ENCODE data around the gene DPP3. TPM values are rescaled to one million over a fixed set of nuclear protein-coding genes. Genes with fewer than 3 reads are reported as not detected.

Gene DPP3
- total and polyA plus RNA-seq, 12 donors = 6.2 to 28.9 (median 14.7) TPM

DNA sequence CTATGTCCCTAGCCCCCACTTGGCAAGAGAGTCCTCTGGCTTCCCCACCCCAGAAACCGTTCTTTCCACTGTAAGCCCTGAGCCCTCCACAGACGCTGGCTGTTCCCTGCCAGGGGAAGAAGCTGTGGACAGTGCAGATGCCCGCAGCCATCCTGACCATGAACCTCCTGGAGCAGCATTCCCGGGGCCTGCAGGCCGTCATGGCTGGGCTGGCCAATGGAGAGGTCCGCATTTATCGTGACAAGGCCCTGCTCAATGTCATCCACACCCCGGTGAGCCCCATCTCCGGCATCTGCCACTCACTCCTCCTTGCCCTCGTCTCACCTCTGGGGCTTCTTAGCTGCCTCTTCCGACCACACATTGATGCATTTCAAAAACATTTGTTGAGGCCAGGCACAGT lies 43.4 kb downstream of the DPP3 start:
- H3K27me3 ChIP-seq = no peaks in the 10 kb centered on the region
- ATAC-seq (peak; percentile 62 to 96 (median 90)), DNase-seq (peak; percentile 50 to 71)
- TF ChIP-seq, protein P1, sequence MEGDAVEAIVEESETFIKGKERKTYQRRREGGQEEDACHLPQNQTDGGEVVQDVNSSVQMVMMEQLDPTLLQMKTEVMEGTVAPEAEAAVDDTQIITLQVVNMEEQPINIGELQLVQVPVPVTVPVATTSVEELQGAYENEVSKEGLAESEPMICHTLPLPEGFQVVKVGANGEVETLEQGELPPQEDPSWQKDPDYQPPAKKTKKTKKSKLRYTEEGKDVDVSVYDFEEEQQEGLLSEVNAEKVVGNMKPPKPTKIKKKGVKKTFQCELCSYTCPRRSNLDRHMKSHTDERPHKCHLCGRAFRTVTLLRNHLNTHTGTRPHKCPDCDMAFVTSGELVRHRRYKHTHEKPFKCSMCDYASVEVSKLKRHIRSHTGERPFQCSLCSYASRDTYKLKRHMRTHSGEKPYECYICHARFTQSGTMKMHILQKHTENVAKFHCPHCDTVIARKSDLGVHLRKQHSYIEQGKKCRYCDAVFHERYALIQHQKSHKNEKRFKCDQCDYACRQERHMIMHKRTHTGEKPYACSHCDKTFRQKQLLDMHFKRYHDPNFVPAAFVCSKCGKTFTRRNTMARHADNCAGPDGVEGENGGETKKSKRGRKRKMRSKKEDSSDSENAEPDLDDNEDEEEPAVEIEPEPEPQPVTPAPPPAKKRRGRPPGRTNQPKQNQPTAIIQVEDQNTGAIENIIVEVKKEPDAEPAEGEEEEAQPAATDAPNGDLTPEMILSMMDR (IDR thresholded peaks at IDR 0.05) = no peak
- peaks cover 0 to 19% (median 0%) of the 10 kb centered on the region in 9 donors for H3K4me1 ChIP-seq
- no peak overlapping the region for H3K4me3 ChIP-seq
- peaks cover 0 to 92% (median 18%) of the 10 kb centered on the region in 9 donors for H3K36me3 ChIP-seq
- H3K27ac ChIP-seq = peak overlapping the region in 5 of 10 donors; percentile 23 to 69 (median 39)
- WGBS, 2 donors = 39 to 56% methylated on average over 11 of the region's 11 CpGs
- H3K9me3 ChIP-seq = no peaks in the 10 kb centered on the region
- intact Hi-C loops (cut with DNase I) = no loop called here

DNA sequence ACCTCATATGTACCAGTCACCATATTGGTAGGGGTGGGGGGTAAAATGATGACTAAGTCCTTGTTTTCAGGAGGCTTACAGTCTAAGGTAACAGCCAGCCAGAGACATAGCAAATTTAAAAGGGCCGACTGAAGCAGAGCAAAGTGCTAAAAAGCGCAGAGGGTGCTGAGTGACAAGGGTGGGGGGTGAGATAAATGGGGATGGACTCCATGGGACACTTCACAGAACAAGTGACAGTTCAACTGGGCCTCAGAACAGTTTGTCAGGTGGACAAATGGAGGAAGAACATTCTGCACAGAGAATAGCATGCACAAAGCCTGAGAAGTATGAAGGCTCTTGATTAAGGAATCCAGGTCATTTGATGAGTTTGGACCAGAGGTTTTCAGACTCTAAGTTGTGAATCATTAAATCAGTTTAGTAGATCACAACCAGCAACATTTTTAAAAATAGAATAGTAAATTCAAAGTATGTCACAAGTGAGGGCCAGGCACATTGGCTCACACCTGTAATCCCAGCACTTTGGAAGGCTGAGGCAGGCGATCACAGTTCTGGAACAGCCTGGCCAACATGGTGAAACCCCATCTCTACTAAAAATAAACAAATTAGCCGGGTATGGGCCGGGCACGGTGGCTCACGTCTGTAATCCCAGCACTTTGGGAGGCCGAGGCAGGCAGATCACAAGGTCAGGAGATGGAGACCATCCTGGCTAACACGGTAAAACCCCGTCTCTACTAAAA lies 44.2 kb downstream of the DPP3 start:
- Histone ChIP-seq H3K4me1 (peaks cover 0 to 19% (median 0%) of the 10 kb centered on the region in 9 donors), H3K27me3 (no peaks in the 10 kb centered on the region), H3K27ac (peak overlapping the region in 4 of 10 donors; percentile 31 to 51 (median 37)), H3K36me3 (peaks cover 0 to 90% (median 18%) of the 10 kb centered on the region in 9 donors), H3K9me3 (no peaks in the 10 kb centered on the region), H3K4me3 (no peak overlapping the region)
- intact Hi-C loops (cut with DNase I) = no loop called here
- TF ChIP-seq, protein P1 (IDR thresholded peaks at IDR 0.05) = no peak
- ATAC-seq (peak in 4 of 8 donors; percentile 28 to 45 (median 38)), DNase-seq (no peak)
- WGBS, 2 donors = 56 to 68% methylated on average over 10 of the region's 10 CpGs

DNA sequence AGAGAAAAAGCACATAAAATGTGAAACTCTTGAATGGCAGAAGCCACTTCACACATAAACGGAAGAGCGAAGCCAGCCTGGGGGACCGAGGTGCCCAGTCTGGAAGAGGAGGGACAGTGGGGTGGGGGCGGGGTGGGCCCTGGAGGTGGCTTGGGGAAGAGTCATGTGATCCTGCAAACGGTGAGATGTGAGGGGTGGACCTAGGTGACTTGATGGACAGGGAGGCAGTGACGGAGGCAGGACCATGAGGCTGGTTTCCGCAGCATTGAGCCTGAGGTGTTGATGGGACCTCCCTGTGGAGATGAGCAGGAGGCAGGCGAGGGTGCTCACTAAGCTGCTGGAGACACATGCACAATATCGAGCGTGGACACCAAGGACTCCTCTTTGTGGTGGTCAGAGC lies 48.8 kb downstream of the DPP3 start:
- Histone ChIP-seq H3K36me3 (peaks cover 0 to 77% (median 0%) of the 10 kb centered on the region in 9 donors), H3K27me3 (no peaks in the 10 kb centered on the region), H3K9me3 (no peaks in the 10 kb centered on the region), H3K27ac (no peak overlapping the region), H3K4me1 (peaks cover 0 to 8% (median 0%) of the 10 kb centered on the region in 9 donors), H3K4me3 (no peak overlapping the region)
- TF ChIP-seq, protein P1 (IDR thresholded peaks at IDR 0.05) = no peak
- 77 to 79% methylated on average over 10 of the region's 10 CpGs for WGBS, 2 donors
- DNase-seq (no peak), ATAC-seq (no peak)
- intact Hi-C loops (cut with DNase I) = no loop called here

DNA sequence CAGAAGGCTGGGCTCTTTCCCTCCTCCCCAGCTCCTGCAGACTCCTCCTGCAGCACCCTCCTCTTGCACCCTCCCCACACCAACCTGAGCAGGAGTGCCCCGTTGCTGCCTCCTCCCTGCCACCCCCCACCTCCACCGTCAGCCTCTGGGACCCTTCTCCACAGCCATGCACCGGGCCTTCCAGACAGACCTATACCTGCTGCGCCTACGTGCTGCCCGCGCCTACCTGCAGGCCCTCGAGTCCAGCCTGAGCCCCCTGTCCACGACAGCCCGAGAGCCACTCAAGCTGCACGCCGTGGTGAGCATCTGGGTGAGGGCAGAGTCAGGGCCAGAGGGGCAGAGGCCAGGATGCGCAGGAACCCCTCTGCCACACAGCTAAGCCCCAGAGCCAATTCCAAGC lies 49.4 kb downstream of the DPP3 start:
- DNase-seq (no peak), ATAC-seq (peak in 2 of 8 donors; percentile 3 to 11)
- WGBS, 2 donors = 89 to 90% methylated on average over 12 to 13 of the region's 13 CpGs
- Histone ChIP-seq H3K36me3 (peaks cover 0 to 74% (median 0%) of the 10 kb centered on the region in 9 donors), H3K27ac (no peak overlapping the region), H3K9me3 (no peaks in the 10 kb centered on the region), H3K27me3 (no peaks in the 10 kb centered on the region), H3K4me3 (no peak overlapping the region), H3K4me1 (peaks cover 0 to 2% (median 0%) of the 10 kb centered on the region in 9 donors)
- intact Hi-C loops (cut with DNase I) = no loop called here
- TF ChIP-seq, protein P1 (IDR thresholded peaks at IDR 0.05) = no peak

Measured in heart right ventricle (tissue), 16 donors.